ENCODE measurements around the gene ZNHIT2.

ZNHIT2 gene

DNA sequence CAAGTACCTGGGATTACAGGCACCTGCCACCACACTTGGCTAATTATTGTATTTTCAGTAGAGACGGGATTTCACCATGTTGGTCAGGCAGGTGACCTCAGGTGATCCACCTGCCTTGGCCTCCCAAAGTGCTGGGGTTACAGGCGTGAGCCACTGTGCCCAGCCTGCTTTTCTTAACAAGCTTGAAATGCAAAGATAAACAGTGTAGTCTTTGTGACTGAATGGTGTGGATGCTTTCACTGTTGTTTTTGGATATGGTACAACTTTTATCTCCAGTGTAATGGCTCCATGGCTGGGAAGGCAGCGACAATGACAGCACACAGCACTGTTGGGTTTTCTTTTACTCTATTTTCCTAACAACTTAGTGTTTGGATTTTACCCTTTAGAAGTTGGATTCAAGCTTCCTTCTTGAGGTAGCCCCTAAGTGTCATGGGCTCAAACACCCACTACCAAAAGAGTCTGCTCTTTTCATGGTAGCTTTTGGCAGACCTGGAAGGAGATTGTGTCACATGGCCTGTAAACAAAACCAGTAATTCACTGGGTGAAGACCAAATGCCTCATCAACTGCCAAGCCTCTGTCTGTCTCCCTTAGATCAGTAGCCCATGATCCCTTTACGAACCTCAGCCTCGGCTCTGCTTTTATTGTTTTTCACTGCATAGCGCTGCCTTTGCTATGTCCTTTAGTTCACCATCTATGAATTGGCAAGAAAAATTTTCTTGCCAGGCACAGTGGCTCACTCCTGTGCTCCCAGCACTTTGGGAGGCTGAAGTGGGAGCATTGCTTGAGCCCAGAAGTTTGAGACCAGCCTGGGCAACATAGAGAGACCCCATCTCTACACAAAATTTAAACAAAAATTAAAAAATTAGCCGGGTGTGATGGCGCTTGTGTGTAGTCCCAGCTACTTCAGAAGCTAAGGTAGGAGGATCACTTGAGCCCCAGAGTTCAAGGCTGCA is 15.1 kb downstream of the ZNHIT2 start:
- Histone ChIP-seq H3K4me1 (ENCODE audit: insufficient read depth, low read length) (peaks cover 13% of the 10 kb centered on the region), H3K27ac (ENCODE audit: low read length) (no peak overlapping the region), H3K36me3 (ENCODE audit: insufficient read depth, low read length) (peaks cover 57% of the 10 kb centered on the region), H3K27me3 (ENCODE audit: insufficient read depth, low read length, poor library complexity) (no peaks in the 10 kb centered on the region), H3K4me2 (ENCODE audit: insufficient read depth, low read length) (no peak overlapping the region), H3K9ac (ENCODE audit: low read depth, low read length) (no peak overlapping the region), H4K20me1 (ENCODE audit: insufficient read depth, low read length) (peaks cover 15% of the 10 kb centered on the region; the same call in 1 of the 2 replicates), H2AFZ (ENCODE audit: low read depth, low read length) (no peak overlapping the region), H3K4me3 (ENCODE audit: low read depth in 1 of 2, low read length in 2 of 2) (no peak overlapping the region), H3K79me2 (ENCODE audit: insufficient read depth, low read length) (peaks cover 78% of the 10 kb centered on the region), H3K9me3 (ENCODE audit: insufficient read depth, low read length, severe bottlenecking) (no peaks in the 10 kb centered on the region)
- TF ChIP-seq, protein P1, sequence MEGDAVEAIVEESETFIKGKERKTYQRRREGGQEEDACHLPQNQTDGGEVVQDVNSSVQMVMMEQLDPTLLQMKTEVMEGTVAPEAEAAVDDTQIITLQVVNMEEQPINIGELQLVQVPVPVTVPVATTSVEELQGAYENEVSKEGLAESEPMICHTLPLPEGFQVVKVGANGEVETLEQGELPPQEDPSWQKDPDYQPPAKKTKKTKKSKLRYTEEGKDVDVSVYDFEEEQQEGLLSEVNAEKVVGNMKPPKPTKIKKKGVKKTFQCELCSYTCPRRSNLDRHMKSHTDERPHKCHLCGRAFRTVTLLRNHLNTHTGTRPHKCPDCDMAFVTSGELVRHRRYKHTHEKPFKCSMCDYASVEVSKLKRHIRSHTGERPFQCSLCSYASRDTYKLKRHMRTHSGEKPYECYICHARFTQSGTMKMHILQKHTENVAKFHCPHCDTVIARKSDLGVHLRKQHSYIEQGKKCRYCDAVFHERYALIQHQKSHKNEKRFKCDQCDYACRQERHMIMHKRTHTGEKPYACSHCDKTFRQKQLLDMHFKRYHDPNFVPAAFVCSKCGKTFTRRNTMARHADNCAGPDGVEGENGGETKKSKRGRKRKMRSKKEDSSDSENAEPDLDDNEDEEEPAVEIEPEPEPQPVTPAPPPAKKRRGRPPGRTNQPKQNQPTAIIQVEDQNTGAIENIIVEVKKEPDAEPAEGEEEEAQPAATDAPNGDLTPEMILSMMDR (IDR thresholded peaks at IDR 0.05; ENCODE audit: borderline replicate concordance, extremely low read depth, low read length, poor library complexity, severe bottlenecking) = no peak
- no peak for TF ChIP-seq EZH2 (IDR thresholded peaks at IDR 0.05; ENCODE audit: borderline replicate concordance, low read depth, low read length, severe bottlenecking)
- no peak for DNase-seq
- no peak for ATAC-seq (ENCODE audit: insufficient read depth, low read depth)

DNA sequence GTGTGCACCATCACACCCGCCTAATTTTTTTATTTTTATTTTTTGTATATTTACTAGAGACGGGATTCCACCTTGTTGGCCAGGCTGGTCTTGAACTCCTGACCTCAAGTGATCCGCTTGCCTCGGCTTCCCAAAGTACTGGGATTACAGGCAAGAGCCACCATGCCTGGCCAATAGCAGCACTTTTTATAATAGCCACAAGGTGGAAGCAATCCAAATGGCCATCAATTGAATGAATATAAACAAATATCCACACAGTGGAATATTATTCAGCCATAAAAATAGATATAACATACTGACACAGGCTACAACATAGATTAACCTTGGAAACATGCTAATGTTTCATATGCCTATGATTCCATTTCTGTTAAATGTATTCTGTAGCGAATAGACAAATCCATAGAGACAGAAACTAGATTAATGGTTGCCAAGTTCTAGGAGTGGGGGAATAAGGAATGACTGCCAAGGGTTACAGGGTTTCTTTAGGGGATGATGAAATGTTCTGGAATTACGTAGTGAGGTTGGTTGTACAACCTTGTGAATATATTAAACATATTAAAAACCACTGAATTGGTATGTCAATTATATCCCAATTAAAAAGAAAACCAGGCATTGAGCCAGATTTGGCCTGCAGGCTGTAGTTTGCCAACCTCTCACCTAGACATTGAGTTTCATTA is 16.7 kb downstream of the ZNHIT2 start:
- Histone ChIP-seq H3K4me1 (ENCODE audit: insufficient read depth, low read length) (peaks cover 23% of the 10 kb centered on the region), H3K79me2 (ENCODE audit: insufficient read depth, low read length) (peaks cover 83% of the 10 kb centered on the region), H3K4me3 (ENCODE audit: low read depth in 1 of 2, low read length in 2 of 2) (no peak overlapping the region), H3K36me3 (ENCODE audit: insufficient read depth, low read length) (peaks cover 42% of the 10 kb centered on the region), H3K9ac (ENCODE audit: low read depth, low read length) (no peak overlapping the region), H3K27ac (ENCODE audit: low read length) (no peak overlapping the region), H3K27me3 (ENCODE audit: insufficient read depth, low read length, poor library complexity) (no peaks in the 10 kb centered on the region), H4K20me1 (ENCODE audit: insufficient read depth, low read length) (peaks cover 15% of the 10 kb centered on the region; the same call in 1 of the 2 replicates), H3K4me2 (ENCODE audit: insufficient read depth, low read length) (no peak overlapping the region), H2AFZ (ENCODE audit: low read depth, low read length) (no peak overlapping the region), H3K9me3 (ENCODE audit: insufficient read depth, low read length, severe bottlenecking) (no peaks in the 10 kb centered on the region)
- TF ChIP-seq, protein P1 (IDR thresholded peaks at IDR 0.05; ENCODE audit: borderline replicate concordance, extremely low read depth, low read length, poor library complexity, severe bottlenecking) = peak; percentile 3
- TF ChIP-seq EZH2 (IDR thresholded peaks at IDR 0.05; ENCODE audit: borderline replicate concordance, low read depth, low read length, severe bottlenecking) = no peak
- ATAC-seq (ENCODE audit: insufficient read depth, low read depth) (no peak), DNase-seq (no peak)

DNA sequence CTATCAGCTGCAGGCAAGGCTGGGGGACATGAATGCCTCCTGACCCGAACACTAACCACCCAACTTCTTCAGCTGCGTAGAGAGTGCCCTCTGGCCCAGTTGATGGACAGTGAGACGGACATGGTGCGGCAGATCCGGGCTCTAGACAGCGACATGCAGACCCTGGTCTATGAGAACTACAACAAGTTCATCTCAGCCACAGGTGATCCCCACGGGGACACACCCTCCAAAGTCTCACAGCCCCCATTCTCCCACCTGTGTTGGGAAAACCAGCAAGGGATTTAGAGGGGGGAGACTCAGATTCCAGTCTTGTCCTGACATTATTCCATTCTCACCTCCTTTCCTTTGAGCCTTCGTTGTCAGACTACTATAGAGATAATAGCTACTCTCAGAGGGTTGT is 20.6 kb downstream of the ZNHIT2 start:
- Histone ChIP-seq H3K4me3 (ENCODE audit: low read depth in 1 of 2, low read length in 2 of 2) (peak overlapping the region; percentile 52 to 93; a peak in 3 of 4 replicates), H3K4me2 (ENCODE audit: insufficient read depth, low read length) (peak overlapping the region; percentile 93), H3K9me3 (ENCODE audit: insufficient read depth, low read length, severe bottlenecking) (no peaks in the 10 kb centered on the region), H3K27me3 (ENCODE audit: insufficient read depth, low read length, poor library complexity) (no peaks in the 10 kb centered on the region), H3K9ac (ENCODE audit: low read depth, low read length) (peak overlapping the region; percentile 65), H2AFZ (ENCODE audit: low read depth, low read length) (no peak overlapping the region), H3K4me1 (ENCODE audit: insufficient read depth, low read length) (peaks cover 29% of the 10 kb centered on the region), H4K20me1 (ENCODE audit: insufficient read depth, low read length) (peaks cover 8% of the 10 kb centered on the region; the same call in 1 of the 2 replicates), H3K36me3 (ENCODE audit: insufficient read depth, low read length) (peaks cover 20% of the 10 kb centered on the region), H3K27ac (ENCODE audit: low read length) (peak overlapping the region; percentile 63), H3K79me2 (ENCODE audit: insufficient read depth, low read length) (peaks cover 47% of the 10 kb centered on the region)
- DNase-seq (no peak), ATAC-seq (ENCODE audit: insufficient read depth, low read depth) (no peak)
- TF ChIP-seq, protein P1 (IDR thresholded peaks at IDR 0.05; ENCODE audit: borderline replicate concordance, extremely low read depth, low read length, poor library complexity, severe bottlenecking) = no peak
- no peak for TF ChIP-seq EZH2 (IDR thresholded peaks at IDR 0.05; ENCODE audit: borderline replicate concordance, low read depth, low read length, severe bottlenecking)

All from DND-41 (cell line).